Measurements from ENCODE around the gene TTC7B.

TTC7B gene

DNA sequence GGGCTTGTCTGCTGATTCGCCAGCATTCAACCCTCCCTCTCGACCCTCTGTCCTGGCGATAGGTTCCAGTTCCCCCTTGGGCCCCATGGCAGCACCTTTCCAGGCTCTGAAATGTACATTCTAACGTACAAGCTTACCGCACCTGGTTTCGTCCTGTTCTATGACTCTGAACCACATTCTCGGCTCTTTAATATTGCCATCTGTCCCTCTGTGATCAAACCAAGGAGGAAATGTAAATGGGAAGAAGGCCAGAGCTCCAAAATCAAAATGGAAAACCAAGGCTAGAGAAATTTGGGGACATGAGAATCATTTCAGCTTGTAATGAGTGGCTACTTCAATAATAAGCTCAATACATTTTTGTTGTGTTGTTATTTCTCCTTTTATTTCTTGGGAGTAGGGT lies 117.2 kb downstream of the TTC7B start:
- Histone ChIP-seq H2BK15ac (ENCODE audit: low read length) (no peak overlapping the region), H2AFZ (ENCODE audit: low read length) (no peak overlapping the region), H3K18ac (ENCODE audit: low read length) (no peak overlapping the region), H4K8ac (ENCODE audit: low read depth, low read length) (no peak overlapping the region), H3K4me1 (ENCODE audit: control insufficient read depth in 2 of 2, insufficient read depth in 1 of 2, low read depth in 1 of 2, low read length in 2 of 2) (peaks cover 1 to 20% of the 10 kb centered on the region in 2 donors), H2BK120ac (ENCODE audit: low read depth, low read length) (no peak overlapping the region), H3K9me3 (replicated peaks in 1 of 2; ENCODE audit: control insufficient read depth in 2 of 2, insufficient read depth in 1 of 2, low read depth in 1 of 2, low read length in 2 of 2) (no peaks in the 10 kb centered on the region), H3K4me2 (ENCODE audit: insufficient read depth, low read length, poor library complexity, severe bottlenecking) (no peak overlapping the region), H3K4ac (ENCODE audit: low read length) (no peak overlapping the region), H2AK5ac (ENCODE audit: low read depth, low read length) (no peak overlapping the region), H3K9ac (ENCODE audit: low read depth, low read length, poor library complexity) (no peak overlapping the region), H2BK12ac (ENCODE audit: low read length) (no peak overlapping the region), H3K14ac (ENCODE audit: low read length) (no peak overlapping the region), H3K27me3 (ENCODE audit: control insufficient read depth in 3 of 3, insufficient read depth in 3 of 3, low read depth in 1 of 3, low read length in 3 of 3) (no peaks in the 10 kb centered on the region), H3K23ac (ENCODE audit: low read depth, low read length, poor library complexity) (no peak overlapping the region), H3K27ac (replicated peaks; ENCODE audit: low read length) (no peak overlapping the region), H3K79me1 (ENCODE audit: low read depth, low read length) (no peaks in the 10 kb centered on the region), H3K4me3 (ENCODE audit: low read length in 2 of 2) (no peak overlapping the region), H3K36me3 (replicated peaks in 1 of 2; ENCODE audit: control insufficient read depth in 2 of 2, insufficient read depth in 2 of 2, low read length in 2 of 2) (no peaks in the 10 kb centered on the region), H4K91ac (ENCODE audit: low read depth, low read length, poor library complexity) (no peak overlapping the region), H2BK5ac (ENCODE audit: low read length) (no peak overlapping the region)
- WGBS, 2 donors (ENCODE audit: extremely low coverage in 2 of 2, insufficient read length in 2 of 2, insufficient replicate concordance in 1 of 2): no CpG with 5 or more reads among the region's 7 CpGs
- no peak for DNase-seq (ENCODE audit: low spot score)

DNA sequence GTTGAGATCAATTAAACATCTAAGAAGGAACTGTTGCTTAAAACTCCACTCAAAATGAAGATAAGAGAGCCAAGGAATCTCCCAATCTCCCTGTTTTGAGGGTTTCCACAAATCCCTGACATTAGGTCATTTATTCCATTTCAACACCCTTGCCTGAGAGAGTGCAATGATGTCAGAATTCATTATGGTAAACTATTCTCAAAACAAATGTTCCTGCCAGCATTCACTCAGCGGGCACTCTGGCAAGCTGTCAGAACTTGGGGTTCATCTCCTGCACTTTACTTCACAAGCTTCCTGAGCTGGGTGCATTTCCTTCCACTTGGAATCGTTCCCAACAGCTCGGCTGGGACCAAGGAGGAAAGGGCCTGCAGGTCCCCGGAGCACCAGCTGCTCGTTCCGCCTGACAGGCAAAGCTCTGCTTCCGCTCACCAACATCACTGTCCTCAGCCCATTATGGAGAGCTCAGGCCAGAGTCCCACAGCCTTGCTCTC lies 117.8 kb downstream of the TTC7B start:
- H3K4ac ChIP-seq (ENCODE audit: low read length): no peak overlapping the region
- H3K23ac ChIP-seq (ENCODE audit: low read depth, low read length, poor library complexity): no peak overlapping the region
- H2BK5ac ChIP-seq (ENCODE audit: low read length): no peak overlapping the region
- H3K14ac ChIP-seq (ENCODE audit: low read length): no peak overlapping the region
- H3K79me1 ChIP-seq (ENCODE audit: low read depth, low read length): no peaks in the 10 kb centered on the region
- H3K9ac ChIP-seq (ENCODE audit: low read depth, low read length, poor library complexity): no peak overlapping the region
- no peak overlapping the region for H3K4me3 ChIP-seq (ENCODE audit: low read length in 2 of 2)
- H4K8ac ChIP-seq (ENCODE audit: low read depth, low read length): no peak overlapping the region
- H3K27ac ChIP-seq (replicated peaks; ENCODE audit: low read length): no peak overlapping the region
- H3K36me3 ChIP-seq (replicated peaks in 1 of 2; ENCODE audit: control insufficient read depth in 2 of 2, insufficient read depth in 2 of 2, low read length in 2 of 2): no peaks in the 10 kb centered on the region
- no peak overlapping the region for H2BK120ac ChIP-seq (ENCODE audit: low read depth, low read length)
- no peak overlapping the region for H2BK12ac ChIP-seq (ENCODE audit: low read length)
- no peak overlapping the region for H2BK15ac ChIP-seq (ENCODE audit: low read length)
- H4K91ac ChIP-seq (ENCODE audit: low read depth, low read length, poor library complexity): no peak overlapping the region
- no peak overlapping the region for H3K4me2 ChIP-seq (ENCODE audit: insufficient read depth, low read length, poor library complexity, severe bottlenecking)
- H2AFZ ChIP-seq (ENCODE audit: low read length): no peak overlapping the region
- no peaks in the 10 kb centered on the region for H3K9me3 ChIP-seq (replicated peaks in 1 of 2; ENCODE audit: control insufficient read depth in 2 of 2, insufficient read depth in 1 of 2, low read depth in 1 of 2, low read length in 2 of 2)
- peaks cover 1 to 20% of the 10 kb centered on the region in 2 donors for H3K4me1 ChIP-seq (ENCODE audit: control insufficient read depth in 2 of 2, insufficient read depth in 1 of 2, low read depth in 1 of 2, low read length in 2 of 2)
- DNase-seq (ENCODE audit: low spot score): no peak
- no peak overlapping the region for H3K18ac ChIP-seq (ENCODE audit: low read length)
- no peaks in the 10 kb centered on the region for H3K27me3 ChIP-seq (ENCODE audit: control insufficient read depth in 3 of 3, insufficient read depth in 3 of 3, low read depth in 1 of 3, low read length in 3 of 3)
- H2AK5ac ChIP-seq (ENCODE audit: low read depth, low read length): no peak overlapping the region
- WGBS, 2 donors (ENCODE audit: extremely low coverage in 2 of 2, insufficient read length in 2 of 2, insufficient replicate concordance in 1 of 2): no CpG with 5 or more reads among the region's 7 CpGs

DNA sequence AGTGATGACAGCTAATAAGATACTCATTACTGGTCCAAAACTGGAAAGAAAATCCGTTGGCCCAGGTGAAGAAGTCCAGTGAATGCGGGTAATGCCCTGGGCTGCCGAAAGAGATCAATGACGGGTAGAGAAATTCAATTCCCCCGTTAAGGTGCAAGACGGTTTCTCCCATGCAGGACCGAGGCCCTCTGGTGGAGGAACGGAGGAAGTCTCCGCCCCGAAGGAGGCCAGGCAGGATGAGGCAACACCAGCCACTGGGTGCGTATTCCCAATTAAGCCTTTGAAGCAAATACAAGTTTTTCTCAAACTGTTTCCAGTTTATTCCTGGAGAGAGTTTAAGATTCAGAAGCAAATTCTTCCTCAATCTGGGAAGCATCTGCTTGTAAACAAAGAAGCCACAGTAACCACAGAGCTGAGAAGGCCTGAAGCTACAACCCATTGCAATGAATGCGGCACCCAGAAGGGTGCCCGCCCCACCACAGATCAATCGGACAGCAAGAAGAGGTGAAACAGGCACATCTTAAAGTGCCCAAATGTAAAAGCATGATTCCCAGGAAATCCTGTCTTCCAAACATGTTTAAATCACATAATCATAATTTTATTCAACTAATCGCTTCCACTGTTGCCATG lies 118.5 kb downstream of the TTC7B start:
- Histone ChIP-seq H4K91ac (ENCODE audit: low read depth, low read length, poor library complexity) (no peak overlapping the region), H3K23ac (ENCODE audit: low read depth, low read length, poor library complexity) (no peak overlapping the region), H3K14ac (ENCODE audit: low read length) (no peak overlapping the region), H3K79me1 (ENCODE audit: low read depth, low read length) (no peaks in the 10 kb centered on the region), H2BK5ac (ENCODE audit: low read length) (no peak overlapping the region), H3K4ac (ENCODE audit: low read length) (no peak overlapping the region), H4K8ac (ENCODE audit: low read depth, low read length) (no peak overlapping the region), H3K4me2 (ENCODE audit: insufficient read depth, low read length, poor library complexity, severe bottlenecking) (no peak overlapping the region), H2BK12ac (ENCODE audit: low read length) (no peak overlapping the region), H3K9ac (ENCODE audit: low read depth, low read length, poor library complexity) (no peak overlapping the region), H3K27me3 (ENCODE audit: control insufficient read depth in 3 of 3, insufficient read depth in 3 of 3, low read depth in 1 of 3, low read length in 3 of 3) (no peaks in the 10 kb centered on the region), H3K4me3 (ENCODE audit: low read length in 2 of 2) (no peak overlapping the region), H2AK5ac (ENCODE audit: low read depth, low read length) (no peak overlapping the region), H3K9me3 (replicated peaks in 1 of 2; ENCODE audit: control insufficient read depth in 2 of 2, insufficient read depth in 1 of 2, low read depth in 1 of 2, low read length in 2 of 2) (no peaks in the 10 kb centered on the region), H3K27ac (replicated peaks; ENCODE audit: low read length) (no peak overlapping the region), H2BK120ac (ENCODE audit: low read depth, low read length) (no peak overlapping the region), H2BK15ac (ENCODE audit: low read length) (no peak overlapping the region), H3K18ac (ENCODE audit: low read length) (no peak overlapping the region), H2AFZ (ENCODE audit: low read length) (no peak overlapping the region), H3K36me3 (replicated peaks in 1 of 2; ENCODE audit: control insufficient read depth in 2 of 2, insufficient read depth in 2 of 2, low read length in 2 of 2) (no peaks in the 10 kb centered on the region), H3K4me1 (ENCODE audit: control insufficient read depth in 2 of 2, insufficient read depth in 1 of 2, low read depth in 1 of 2, low read length in 2 of 2) (peaks cover 0 to 20% of the 10 kb centered on the region in 2 donors)
- WGBS, 2 donors (ENCODE audit: extremely low coverage in 2 of 2, insufficient read length in 2 of 2, insufficient replicate concordance in 1 of 2): no CpG with 5 or more reads among the region's 15 CpGs
- DNase-seq (ENCODE audit: low spot score): peak; percentile 71

DNA sequence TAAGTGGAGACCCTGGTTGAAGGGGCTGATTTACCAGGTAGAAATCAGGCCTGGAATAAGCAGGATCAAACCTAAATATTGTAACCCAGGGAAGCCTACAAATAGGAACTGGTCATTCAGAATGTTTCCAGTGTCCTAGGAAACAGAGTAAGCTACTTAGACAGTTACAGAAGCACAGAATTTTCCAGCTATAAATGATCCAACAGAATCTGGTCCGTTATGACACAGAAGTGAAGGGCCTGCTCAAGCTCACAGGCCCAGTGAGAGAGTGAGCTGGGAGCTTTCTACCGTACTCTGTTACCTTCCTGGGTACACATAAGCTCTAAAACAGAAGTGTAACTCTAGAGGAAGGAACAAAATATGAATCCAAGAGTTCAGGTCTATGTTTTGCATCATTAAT lies 119.1 kb downstream of the TTC7B start:
- Histone ChIP-seq H3K4me3 (ENCODE audit: low read length in 2 of 2) (no peak overlapping the region), H3K27me3 (ENCODE audit: control insufficient read depth in 3 of 3, insufficient read depth in 3 of 3, low read depth in 1 of 3, low read length in 3 of 3) (no peaks in the 10 kb centered on the region), H2AFZ (ENCODE audit: low read length) (no peak overlapping the region), H3K4ac (ENCODE audit: low read length) (no peak overlapping the region), H4K91ac (ENCODE audit: low read depth, low read length, poor library complexity) (no peak overlapping the region), H3K79me1 (ENCODE audit: low read depth, low read length) (no peaks in the 10 kb centered on the region), H2AK5ac (ENCODE audit: low read depth, low read length) (no peak overlapping the region), H2BK15ac (ENCODE audit: low read length) (no peak overlapping the region), H3K27ac (replicated peaks; ENCODE audit: low read length) (no peak overlapping the region), H3K9ac (ENCODE audit: low read depth, low read length, poor library complexity) (no peak overlapping the region), H3K14ac (ENCODE audit: low read length) (no peak overlapping the region), H2BK12ac (ENCODE audit: low read length) (no peak overlapping the region), H3K4me1 (ENCODE audit: control insufficient read depth in 2 of 2, insufficient read depth in 1 of 2, low read depth in 1 of 2, low read length in 2 of 2) (peaks cover 0 to 20% of the 10 kb centered on the region in 2 donors), H2BK120ac (ENCODE audit: low read depth, low read length) (no peak overlapping the region), H3K36me3 (replicated peaks in 1 of 2; ENCODE audit: control insufficient read depth in 2 of 2, insufficient read depth in 2 of 2, low read length in 2 of 2) (no peaks in the 10 kb centered on the region), H2BK5ac (ENCODE audit: low read length) (no peak overlapping the region), H3K9me3 (replicated peaks in 1 of 2; ENCODE audit: control insufficient read depth in 2 of 2, insufficient read depth in 1 of 2, low read depth in 1 of 2, low read length in 2 of 2) (no peaks in the 10 kb centered on the region), H3K18ac (ENCODE audit: low read length) (no peak overlapping the region), H4K8ac (ENCODE audit: low read depth, low read length) (no peak overlapping the region), H3K4me2 (ENCODE audit: insufficient read depth, low read length, poor library complexity, severe bottlenecking) (no peak overlapping the region), H3K23ac (ENCODE audit: low read depth, low read length, poor library complexity) (no peak overlapping the region)
- WGBS, 2 donors (ENCODE audit: extremely low coverage in 2 of 2, insufficient read length in 2 of 2, insufficient replicate concordance in 1 of 2): no CpG with 5 or more reads among the region's 2 CpGs
- DNase-seq (ENCODE audit: low spot score): no peak
